HEK293T (cell line): Measurements from ENCODE around the gene RASSF4.

Experiments
- CTCF ChIA-PET: fragments of 350-600 bp; formaldehyde crosslinking; extraction: SDS; loops from one replicate; lab custom pipeline; 2021; ENCODE audit warnings: antibody characterized with exemption, inconsistent platforms; lab: Yijun Ruan, JAX
- POLR2A ChIA-PET: fragments of 350-600 bp; formaldehyde crosslinking; extraction: SDS; loops from one replicate; lab custom pipeline; 2020; ENCODE audit warnings: antibody characterized with exemption, inconsistent platforms; lab: Yijun Ruan, JAX
- DNase-seq: peaks from one replicate; pipeline ENCODE4 v3.0.0; 2012; ENCODE audit warnings: mixed read lengths; ENCODE audit errors: extremely low spot score
- ARNT ChIP-seq: fragments of 450-650 bp; IDR thresholded peaks from 2 replicates; pipeline ENCODE4 v1.6.1; 2017; ENCODE audit warnings: mild to moderate bottlenecking
- BHLHE40 ChIP-seq: fragments of 450-650 bp; IDR thresholded peaks from 2 replicates; pipeline ENCODE4 v1.6.1; 2016; ENCODE audit warnings: mild to moderate bottlenecking, moderate library complexity, borderline replicate concordance
- CTBP1 ChIP-seq: fragments of 450-650 bp; IDR thresholded peaks from 2 replicates; pipeline ENCODE4 v1.6.1; 2016; ENCODE audit warnings: borderline replicate concordance
- ELF4 ChIP-seq: fragments of 450-650 bp; IDR thresholded peaks from 2 replicates; pipeline ENCODE4 v1.6.1; 2017; ENCODE audit warnings: antibody characterized with exemption
- FOXA1 ChIP-seq: fragments of 450-650 bp; IDR thresholded peaks from 2 replicates; pipeline ENCODE4 v1.6.1; 2016; ENCODE audit warnings: mild to moderate bottlenecking
- FOXK2 ChIP-seq: fragments of 450-650 bp; IDR thresholded peaks from 2 replicates; pipeline ENCODE4 v1.6.1; 2016; ENCODE audit warnings: mild to moderate bottlenecking
- FOXM1 ChIP-seq: fragments of 450-650 bp; IDR thresholded peaks from 2 replicates; pipeline ENCODE4 v1.6.1; 2017; ENCODE audit warnings: mild to moderate bottlenecking, borderline replicate concordance
- HDGF ChIP-seq: fragments of 450-650 bp; IDR thresholded peaks from 2 replicates; pipeline ENCODE4 v1.6.1; 2017; ENCODE audit warnings: antibody characterized with exemption, borderline replicate concordance
- L3MBTL2 ChIP-seq: fragments of 450-650 bp; conservative IDR thresholded peaks from 2 replicates; pipeline ENCODE4 v1.6.1; 2016; ENCODE audit warnings: mild to moderate bottlenecking
- LEF1 ChIP-seq: fragments of 450-650 bp; IDR thresholded peaks from 2 replicates; pipeline ENCODE4 v1.6.1; 2017; ENCODE audit warnings: mild to moderate bottlenecking, borderline replicate concordance
- NFRKB ChIP-seq: fragments of 450-650 bp; IDR thresholded peaks from 2 replicates; pipeline ENCODE4 v1.6.1; 2016; ENCODE audit warnings: mild to moderate bottlenecking, moderate library complexity
- PKNOX1 ChIP-seq: fragments of 450-650 bp; IDR thresholded peaks from 2 replicates; pipeline ENCODE4 v1.6.1; 2016
- SP1 ChIP-seq: fragments of 450-650 bp; IDR thresholded peaks from 2 replicates; pipeline ENCODE4 v1.6.1; 2017
- SUZ12 ChIP-seq: fragments of 450-650 bp; IDR thresholded peaks from 2 replicates; pipeline ENCODE4 v1.6.1; 2016; ENCODE audit warnings: mild to moderate bottlenecking
- TARDBP ChIP-seq: fragments of 450-650 bp; IDR thresholded peaks from 2 replicates; pipeline ENCODE4 v1.6.1; 2016
- ZNF384 ChIP-seq: fragments of 450-650 bp; IDR thresholded peaks from 2 replicates; pipeline ENCODE4 v1.6.1; 2016

Gene RASSF4

GRCh38 chr10:44983895-44984278 is 24.3 kb downstream of the RASSF4 start:
- TF ChIP-seq FOXK2 (no peak), FOXA1 (no peak), CTBP1 (no peak), FOXM1 (no peak), NFRKB (no peak), BHLHE40 (no peak), LEF1 (no peak), ZNF384 (no peak), ELF4 (no peak), TARDBP (no peak), SUZ12 (no peak), SP1 (no peak), ARNT (no peak), PKNOX1 (no peak)
- DNase-seq: no peak
- CTCF ChIA-PET: no interaction called here
- POLR2A ChIA-PET: no interaction called here

GRCh38 chr10:44984671-44985101 is 25.1 kb downstream of the RASSF4 start:
- TF ChIP-seq FOXA1 (no peak), PKNOX1 (no peak), TARDBP (no peak), FOXK2 (no peak), SP1 (no peak), ARNT (no peak), SUZ12 (no peak), HDGF (no peak), LEF1 (no peak), ZNF384 (no peak), BHLHE40 (no peak), CTBP1 (no peak), ELF4 (no peak), NFRKB (no peak), L3MBTL2 (no peak), FOXM1 (no peak)
- POLR2A ChIA-PET: interaction anchor here (1.0 kb wide), 1 partner anchor 9 kb away, joined by 4 read pairs; no protein-coding TSS in a partner anchor
- no peak for DNase-seq
- CTCF ChIA-PET: no interaction called here

GRCh38 chr10:44985175-44985681 is 25.6 kb downstream of the RASSF4 start:
- ChIA-PET POLR2A (interaction anchor here (1.0 kb wide), 1 partner anchor 9 kb away, joined by 4 read pairs; no protein-coding TSS in a partner anchor), CTCF (no interaction called here)
- no peak for DNase-seq
- no peak for TF ChIP-seq SP1
- no peak for TF ChIP-seq FOXM1
- no peak for TF ChIP-seq CTBP1
- no peak for TF ChIP-seq BHLHE40
- no peak for TF ChIP-seq NFRKB
- TF ChIP-seq HDGF: no peak
- TF ChIP-seq ELF4: no peak
- TF ChIP-seq FOXK2: no peak
- TF ChIP-seq ZNF384: no peak
- no peak for TF ChIP-seq L3MBTL2
- TF ChIP-seq LEF1: no peak
- TF ChIP-seq SUZ12: no peak
- TF ChIP-seq TARDBP: no peak
- TF ChIP-seq PKNOX1: no peak
- no peak for TF ChIP-seq ARNT
- TF ChIP-seq FOXA1: no peak

GRCh38 chr10:44986179-44986578 is 26.6 kb downstream of the RASSF4 start:
- TF ChIP-seq ZNF384: no peak
- TF ChIP-seq PKNOX1: no peak
- TF ChIP-seq BHLHE40: no peak
- TF ChIP-seq TARDBP: no peak
- no peak for TF ChIP-seq LEF1
- TF ChIP-seq ARNT: no peak
- no peak for TF ChIP-seq HDGF
- TF ChIP-seq SUZ12: no peak
- TF ChIP-seq NFRKB: no peak
- no peak for TF ChIP-seq FOXM1
- TF ChIP-seq FOXK2: no peak
- TF ChIP-seq CTBP1: no peak
- no peak for TF ChIP-seq FOXA1
- no peak for TF ChIP-seq SP1
- no peak for TF ChIP-seq L3MBTL2
- no peak for TF ChIP-seq ELF4
- DNase-seq: no peak
- ChIA-PET POLR2A (no interaction called here), CTCF (no interaction called here)

- DNase-seq: no peak
- ChIA-PET CTCF (interaction anchor here (0.7 kb wide), 1 partner anchor 11 kb away, joined by 3 read pairs; no protein-coding TSS in a partner anchor), POLR2A (no interaction called here)
- TF ChIP-seq NFRKB (no peak), FOXA1 (no peak), L3MBTL2 (no peak), SUZ12 (no peak), ELF4 (no peak), HDGF (no peak), BHLHE40 (no peak), ARNT (no peak), ZNF384 (no peak), FOXK2 (no peak), LEF1 (no peak), SP1 (no peak), TARDBP (no peak), CTBP1 (no peak), PKNOX1 (no peak), FOXM1 (no peak)
Observed at GRCh38 chr10:44986670-44987069, 27.1 kb downstream of the RASSF4 start.
